DMS114 treated with DMSO at 0.1 percent for 48 hours (cell line): ENCODE data around the gene DDX19B.
"Not testable (repeated sequence)": the region's sequence is repeated elsewhere in the genome, so short reads cannot be mapped to it uniquely, and the experiment has no call there.

Source experiments
- DNase-seq: peaks from one replicate; lab custom pipeline; 2025; ENCODE audit not compliant: unreplicated experiment; lab: John Stamatoyannopoulos, UW

DDX19B gene

GRCh38 chr16:70348991-70349390 is 50.0 kb downstream of the DDX19B start:
- no peak for DNase-seq

GRCh38 chr16:70349783-70350182 is 50.8 kb downstream of the DDX19B start:
- no peak for DNase-seq

DNA sequence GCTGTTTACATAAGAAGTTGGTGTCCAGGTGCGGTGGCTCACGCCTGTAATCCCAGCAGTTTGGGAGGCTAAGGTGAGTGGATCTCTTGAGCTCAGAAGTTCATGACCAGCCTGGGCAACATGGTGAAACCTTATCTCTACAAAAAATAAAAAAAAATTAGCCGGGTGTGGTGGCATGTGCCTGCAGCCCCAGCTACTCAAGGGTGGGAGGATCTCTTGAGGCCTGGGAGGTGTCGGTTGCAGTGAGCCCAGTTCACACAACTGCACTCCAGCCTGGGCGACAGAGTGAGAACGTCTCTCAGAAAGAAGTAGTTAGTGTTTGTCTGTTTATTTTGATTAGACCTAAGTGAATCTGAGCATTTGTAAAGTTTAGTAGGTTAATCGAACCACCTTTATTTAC is 60.6 kb downstream of the DDX19B start:
- DNase-seq: no peak

DNA sequence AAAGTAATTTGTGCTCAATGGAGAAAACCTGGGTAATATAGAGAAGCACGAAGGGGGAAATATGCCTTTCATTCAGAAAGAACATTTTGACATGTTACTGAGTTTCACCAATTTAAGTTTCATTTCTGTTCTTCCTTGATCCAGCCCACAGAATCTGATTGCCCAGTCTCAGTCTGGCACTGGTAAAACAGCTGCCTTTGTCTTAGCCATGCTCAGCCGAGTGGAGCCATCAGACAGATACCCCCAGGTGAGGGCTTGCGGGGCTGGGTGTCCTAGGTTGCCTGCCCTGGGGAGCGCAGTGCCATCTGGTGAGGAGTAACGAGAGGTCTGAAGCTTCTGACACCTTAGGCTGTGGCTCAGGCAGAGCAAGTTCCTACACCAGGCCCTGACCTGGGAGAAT is 65.4 kb downstream of the DDX19B start:
- DNase-seq: no peak

- DNase-seq: not testable (repeated sequence)
These were observed 71.2 kb downstream of the DDX19B start for GRCh38 chr16:70370145-70370544.

- no peak for DNase-seq
These were observed 71.9 kb downstream of the DDX19B start for GRCh38 chr16:70370924-70371323.

DNA sequence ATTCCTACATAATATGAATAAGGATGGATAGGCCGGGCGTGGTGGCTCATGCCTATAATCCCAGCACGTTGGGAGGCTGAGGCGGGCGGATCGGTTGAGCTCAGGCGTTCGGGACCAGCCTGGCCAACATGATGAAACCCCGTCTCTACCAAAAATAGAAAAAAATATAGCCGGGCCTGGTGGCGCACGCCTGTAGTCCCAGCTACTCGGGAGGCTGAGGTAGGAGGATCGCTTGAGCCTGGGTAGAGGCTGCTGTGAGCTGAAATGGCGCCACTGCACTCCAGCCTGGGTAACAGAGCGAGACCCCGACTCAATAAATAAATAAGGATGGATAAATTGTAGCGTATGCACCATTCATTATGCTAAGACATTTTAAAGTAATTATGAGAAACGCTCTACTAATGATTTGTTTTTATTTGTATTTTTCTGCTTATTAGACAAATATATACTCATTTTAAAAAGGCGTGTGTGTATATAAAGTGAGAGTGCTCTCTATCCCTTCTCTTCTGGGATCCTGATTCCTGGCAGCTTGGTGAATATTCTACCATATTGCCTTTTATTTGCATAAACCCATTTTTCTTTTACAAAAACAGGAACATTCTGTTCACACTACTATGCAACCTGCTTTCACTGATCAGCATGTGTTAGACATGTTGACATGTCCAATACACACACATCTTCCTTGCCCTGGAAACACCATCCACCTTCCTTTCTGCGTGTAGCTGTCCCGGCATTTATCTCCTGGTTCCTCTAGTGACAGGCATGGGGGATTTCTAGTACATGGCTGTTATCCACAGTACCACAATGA is 74.1 kb downstream of the DDX19B start:
- no peak for DNase-seq

GRCh38 chr16:70374213-70374612 is 75.2 kb downstream of the DDX19B start:
- no peak for DNase-seq

GRCh38 chr16:70375636-70376611 is 76.9 kb downstream of the DDX19B start:
- DNase-seq: no peak

DNA sequence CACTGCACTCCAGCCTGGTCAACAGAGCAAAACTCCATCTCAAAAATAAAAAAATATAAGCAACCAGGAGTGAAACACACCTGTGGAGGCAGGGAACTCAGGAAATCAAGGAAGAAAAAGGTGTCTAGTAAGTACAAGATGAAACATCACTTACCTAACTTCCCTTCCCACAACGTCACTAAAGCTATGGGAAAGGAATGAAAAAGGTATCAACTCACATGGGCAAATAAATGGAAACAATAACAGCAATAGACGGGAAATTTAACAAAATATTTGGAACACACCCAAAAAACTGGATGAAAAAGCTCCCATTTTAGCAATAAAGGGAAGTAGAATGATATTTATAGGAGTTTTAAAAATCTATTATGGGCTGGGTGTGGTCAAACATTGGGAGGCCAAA is 78.8 kb downstream of the DDX19B start:
- DNase-seq: no peak

- peak; percentile 30 for DNase-seq
These were observed 80.0 kb downstream of the DDX19B start for GRCh38 chr16:70378869-70379493.

DNA sequence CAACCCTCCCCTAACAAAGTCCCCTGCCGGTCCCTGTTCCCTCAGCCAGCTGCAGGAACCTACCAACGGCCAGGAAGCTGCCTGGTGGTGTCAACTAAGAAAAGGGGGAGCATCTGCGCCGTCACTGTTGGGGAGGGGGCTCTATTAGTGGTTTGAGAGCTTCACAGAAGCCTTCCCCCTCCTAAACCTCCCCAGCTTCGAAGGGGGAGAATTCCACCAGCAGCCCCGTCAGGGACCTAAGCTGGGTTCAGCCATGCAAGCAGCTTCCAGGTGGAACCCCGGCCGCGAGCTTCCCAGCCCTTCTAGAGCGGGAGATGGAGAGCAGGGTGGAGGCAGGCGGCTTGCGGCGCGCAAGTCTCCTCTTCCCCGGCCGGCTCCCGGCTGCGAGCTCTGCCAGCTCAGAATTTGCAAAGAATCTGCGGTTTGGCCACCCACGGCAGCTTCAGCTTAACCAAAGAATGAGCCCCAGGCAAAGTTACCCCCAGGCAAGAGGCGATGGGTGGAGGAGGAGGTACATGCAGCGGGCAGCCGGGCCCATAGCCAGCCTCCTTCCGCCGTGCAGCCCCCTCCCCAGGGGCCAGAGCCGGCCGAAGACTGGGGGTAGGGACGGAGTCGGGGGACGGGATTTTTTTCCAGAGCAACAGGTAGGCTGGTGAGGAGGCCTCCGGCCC is 81.4 kb downstream of the DDX19B start:
- peak; percentile 28 for DNase-seq

- peak; percentile 99 for DNase-seq
These were observed 82.1 kb downstream of the DDX19B start for GRCh38 chr16:70380919-70381603.

- no peak for DNase-seq
These were observed 82.8 kb downstream of the DDX19B start for GRCh38 chr16:70381604-70382342.

GRCh38 chr16:70383421-70383960 is 84.5 kb downstream of the DDX19B start:
- no peak for DNase-seq
